HG03457 (cell line): ENCODE data around the gene JAML.
"Not testable (repeated sequence)": the region's sequence is repeated elsewhere in the genome, so short reads cannot be mapped to it uniquely, and the experiment has no call there.

Experiments
- ATAC-seq: cut with Tn5 transposase; IDR thresholded peaks from one replicate; pipeline ENCODE4 v1.9.1; 2021; ENCODE audit warnings: moderate number of reproducible peaks; ENCODE audit not compliant: unreplicated experiment

The JAML gene

GRCh38 chr11:118199135-118199534 is 25.7 kb downstream of the JAML start:
- no peak for ATAC-seq

GRCh38 chr11:118198370-118198769 is 26.4 kb downstream of the JAML start:
- no peak for ATAC-seq

GRCh38 chr11:118194835-118195627 is 29.8 kb downstream of the JAML start:
- ATAC-seq, result no peak

GRCh38 chr11:118193910-118194566 is 30.8 kb downstream of the JAML start:
- no peak for ATAC-seq

- ATAC-seq, result not testable (repeated sequence)
These were observed 32.0 kb downstream of the JAML start for GRCh38 chr11:118192817-118193216.

GRCh38 chr11:118190942-118191506 is 33.8 kb downstream of the JAML start:
- ATAC-seq, result not testable (repeated sequence)

DNA sequence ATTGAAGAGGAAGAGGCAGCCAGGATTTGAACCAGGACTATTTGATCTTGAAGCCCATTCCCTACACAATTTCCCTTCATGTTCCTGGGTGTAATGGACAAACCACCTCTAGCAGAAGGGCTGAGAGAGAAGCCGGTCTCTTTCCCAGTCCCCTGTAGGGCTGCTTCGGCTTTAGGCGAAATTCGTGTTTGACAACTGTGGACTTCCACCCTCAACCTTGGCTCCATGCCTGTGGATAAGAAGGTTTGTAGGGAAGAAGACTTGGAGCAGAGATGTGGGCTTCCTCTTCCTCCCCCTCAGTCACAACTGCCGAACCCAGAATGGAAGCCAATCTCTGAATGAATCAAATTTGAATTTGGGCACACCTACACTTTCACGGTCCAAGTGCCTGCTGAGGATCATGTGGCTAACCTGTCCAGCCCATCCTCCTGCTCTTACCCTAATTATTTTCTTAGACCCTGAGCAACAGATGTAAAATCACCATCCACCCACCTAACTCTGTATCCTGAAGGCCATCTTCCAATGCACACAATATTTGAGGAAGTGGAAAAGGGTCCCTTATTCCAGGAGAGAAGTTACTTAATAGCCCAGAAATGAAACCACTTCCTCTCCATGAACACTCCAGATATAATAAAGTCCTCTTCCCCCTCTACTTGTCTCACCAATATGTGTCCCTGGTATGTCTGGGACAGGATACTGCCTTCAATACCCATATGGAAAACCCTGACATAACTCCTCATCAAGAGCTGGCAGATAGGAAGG is 38.3 kb downstream of the JAML start:
- no peak for ATAC-seq

DNA sequence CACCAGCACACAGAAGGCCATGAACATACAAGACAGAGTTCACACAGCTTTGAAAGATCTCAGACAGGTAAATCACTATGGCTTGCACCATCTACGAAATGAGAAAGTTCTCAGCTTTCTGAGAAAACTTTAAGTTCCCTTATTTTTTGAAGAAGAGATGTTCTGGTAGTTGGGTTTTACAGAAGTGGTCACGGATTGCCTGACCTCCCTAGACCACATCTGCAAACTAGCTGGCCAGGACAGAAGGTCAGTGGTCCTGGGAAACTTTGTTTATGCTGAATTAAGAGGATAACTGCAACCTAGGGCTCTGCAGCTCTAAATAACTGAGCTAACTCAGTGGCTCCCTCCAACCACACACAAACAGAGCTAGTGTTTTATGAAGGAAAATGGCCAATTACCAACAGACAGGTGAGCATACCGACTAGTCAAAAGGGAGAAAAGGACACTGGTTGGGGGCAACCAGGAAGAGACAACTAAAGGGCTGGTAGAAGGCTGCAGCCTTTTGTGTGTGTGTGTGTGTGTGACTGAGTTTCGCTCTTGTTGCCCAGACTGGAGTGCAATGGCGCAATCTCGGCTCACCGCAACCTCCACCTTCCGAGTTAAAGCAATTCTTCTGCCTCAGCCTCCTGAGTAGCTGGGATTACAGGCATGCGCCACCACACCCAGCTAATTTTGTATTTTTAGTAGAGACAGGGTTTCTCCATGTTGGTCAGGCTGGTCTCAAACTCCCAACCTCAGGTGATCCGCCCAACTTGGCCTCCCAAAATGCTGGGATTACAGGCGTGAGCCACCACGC is 39.8 kb downstream of the JAML start:
- ATAC-seq, result no peak

DNA sequence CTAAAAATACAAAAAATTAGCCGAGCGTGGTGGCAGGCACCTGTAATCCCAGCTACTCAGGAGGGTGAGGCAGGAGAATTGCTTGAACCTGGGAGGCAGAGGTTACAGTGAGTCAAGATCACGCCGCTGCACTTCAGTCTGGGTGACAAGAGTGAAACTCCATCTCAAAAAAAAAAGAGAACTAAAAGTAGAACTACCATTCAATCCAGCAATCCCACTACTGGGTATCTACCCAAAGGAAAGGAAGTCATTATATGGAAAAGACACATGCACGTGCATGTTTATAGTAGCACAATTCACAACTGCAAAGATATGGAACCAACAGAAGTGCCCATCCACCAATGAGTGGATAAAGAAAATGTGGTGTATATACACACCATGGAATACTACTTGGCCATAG is 41.1 kb downstream of the JAML start:
- not testable (repeated sequence) for ATAC-seq

DNA sequence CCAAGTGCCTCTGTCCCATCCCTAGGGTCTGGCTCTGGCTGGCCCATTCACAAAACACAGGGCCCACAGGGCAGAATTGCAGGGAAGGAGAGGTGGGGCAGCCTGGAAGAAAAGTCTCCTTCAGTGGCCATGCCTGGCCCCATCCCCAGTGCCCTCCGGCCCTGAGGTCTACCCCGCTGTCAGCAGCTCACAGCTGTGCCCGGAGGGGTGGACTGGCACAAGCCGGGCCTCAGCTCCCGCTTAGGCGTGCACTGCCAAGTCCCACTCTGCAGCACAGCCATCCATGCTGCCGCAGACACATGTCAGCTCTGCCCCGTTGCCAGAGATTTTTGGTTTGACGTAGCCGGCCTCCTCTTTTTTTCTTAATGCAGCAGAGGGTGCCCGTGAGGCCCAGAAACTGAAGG is 44.5 kb downstream of the JAML start:
- ATAC-seq, result no peak

- ATAC-seq, result no peak
These were observed 48.1 kb downstream of the JAML start for GRCh38 chr11:118176778-118177134.

DNA sequence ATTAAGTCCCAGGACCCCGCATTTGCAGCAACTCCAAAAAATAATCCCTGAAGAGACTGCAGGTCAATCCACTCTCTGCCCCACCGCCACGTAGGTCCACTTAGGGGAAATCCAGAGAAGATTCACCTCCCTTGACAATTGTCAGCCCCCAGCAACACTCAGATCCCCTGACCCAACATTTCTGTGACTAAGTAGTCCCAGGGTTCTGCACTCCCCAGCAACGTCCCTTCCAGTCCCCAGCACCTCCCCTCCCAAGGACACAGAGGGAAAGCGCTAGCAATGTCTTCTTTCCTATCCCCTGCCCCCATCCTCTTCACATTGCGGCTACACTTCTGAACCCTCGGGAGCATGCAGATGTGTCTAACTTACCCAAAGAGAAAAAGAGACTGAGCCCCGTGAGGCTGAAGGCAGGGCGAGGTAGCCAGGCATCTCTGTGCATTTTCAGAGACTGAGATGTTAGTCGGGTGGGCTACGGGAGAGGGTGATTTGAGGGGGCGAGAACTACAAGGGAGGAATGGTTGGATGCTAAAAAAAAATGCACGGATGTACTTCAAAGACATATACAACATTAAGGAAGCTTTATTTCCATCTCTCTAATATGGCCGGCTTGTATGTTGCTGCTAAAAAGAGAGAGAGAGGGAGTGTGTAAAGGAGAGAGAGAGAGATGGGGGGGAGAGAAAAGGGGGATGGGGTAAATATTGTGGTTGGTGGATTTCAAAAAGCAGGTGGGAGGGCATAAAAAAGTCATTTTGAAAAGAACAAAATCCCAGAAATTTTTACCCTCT is 48.6 kb downstream of the JAML start, which contains the start of gene SCN2B:
TSS of gene SCN2B (minus strand) at position 647 of the 785 bp plus-strand sequence. CDS start at position 439, 208 bp downstream.
- no peak for ATAC-seq

GRCh38 chr11:118175031-118175992 is 49.5 kb downstream of the JAML start:
- ATAC-seq, result no peak

DNA sequence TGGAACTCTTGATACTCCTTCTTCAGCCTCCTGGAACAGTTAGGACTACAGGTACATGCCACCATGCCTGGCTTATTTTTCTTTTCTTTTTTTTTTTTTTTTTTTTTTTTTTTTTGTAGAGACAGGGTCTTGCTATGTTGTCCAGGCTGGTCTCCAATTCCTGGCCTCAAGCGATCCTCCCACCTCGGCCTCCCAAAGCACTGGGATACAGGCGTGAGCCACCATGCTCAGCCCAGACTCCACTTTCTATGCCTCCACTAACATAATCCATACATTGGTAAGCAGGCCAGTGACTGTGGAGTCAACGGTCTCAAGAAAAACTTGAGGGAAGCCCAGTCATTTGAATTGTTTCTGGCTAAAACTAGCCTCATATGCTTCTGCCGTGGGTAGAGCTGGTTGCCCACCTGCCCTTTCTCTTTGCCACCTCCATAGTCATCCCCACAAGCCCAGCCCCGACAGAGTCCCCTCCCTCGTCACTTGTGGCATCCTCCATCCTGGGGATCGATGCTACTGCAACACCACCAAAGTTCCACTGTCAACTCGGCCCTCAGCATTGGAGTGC is 50.7 kb downstream of the JAML start:
- no peak for ATAC-seq

DNA sequence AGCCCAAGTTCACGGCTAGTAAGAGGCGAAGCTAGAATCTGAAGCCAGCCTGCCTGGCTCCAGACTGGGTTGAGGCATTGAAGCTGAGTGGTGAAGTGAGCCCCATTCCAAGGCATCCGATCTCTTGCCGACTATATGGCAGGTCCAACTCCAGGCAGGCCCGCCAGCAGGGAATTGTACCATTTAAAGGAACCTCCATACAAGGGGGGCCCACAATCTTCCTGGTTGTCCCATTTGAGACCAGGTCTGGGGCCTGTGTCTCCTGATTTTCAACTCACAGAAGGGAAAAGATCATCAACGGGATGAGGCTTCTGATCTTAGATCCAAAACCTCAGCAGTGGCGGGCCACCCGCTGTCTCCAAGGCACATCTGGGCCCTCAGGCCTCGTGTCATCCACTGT is 52.5 kb downstream of the JAML start:
- no peak for ATAC-seq

DNA sequence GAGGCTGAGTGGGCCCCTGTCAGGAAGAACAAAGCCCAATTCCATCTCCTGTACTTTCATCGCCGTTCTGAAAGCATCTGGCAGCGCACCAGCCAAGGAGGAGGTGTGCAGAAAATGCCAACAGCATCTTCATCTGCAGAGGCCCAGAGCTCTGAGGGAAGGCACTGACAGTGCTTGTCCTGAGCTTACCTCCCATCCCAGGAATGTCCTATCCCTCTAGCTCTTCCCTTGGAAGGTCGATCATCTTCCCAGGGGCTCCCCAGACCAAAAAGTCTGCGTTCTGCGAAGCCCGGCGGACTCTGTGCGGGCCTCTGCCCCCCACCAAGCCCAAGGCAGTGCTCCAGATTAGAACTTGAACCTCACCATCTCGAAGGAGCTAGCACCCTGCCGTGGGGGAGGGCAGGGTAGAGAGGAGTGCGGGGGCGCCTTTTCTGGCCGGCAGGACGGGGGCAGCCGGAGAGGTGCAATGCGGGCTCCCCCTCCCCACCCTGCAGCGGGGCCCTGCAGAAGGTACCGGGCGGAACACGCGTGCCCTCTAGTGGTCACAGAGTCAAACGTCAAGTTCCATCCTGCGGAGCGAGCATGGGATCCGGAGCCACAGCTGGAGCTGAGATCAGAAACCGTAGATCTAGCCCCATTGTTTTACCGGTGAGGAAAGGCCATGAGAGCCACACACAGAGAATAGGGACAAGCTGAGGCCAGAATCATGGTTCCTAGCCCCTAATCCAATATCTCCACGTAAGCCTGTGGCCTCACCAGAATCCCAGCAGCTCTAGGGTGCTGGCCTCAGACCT is 53.3 kb downstream of the JAML start:
- ATAC-seq, result no peak

DNA sequence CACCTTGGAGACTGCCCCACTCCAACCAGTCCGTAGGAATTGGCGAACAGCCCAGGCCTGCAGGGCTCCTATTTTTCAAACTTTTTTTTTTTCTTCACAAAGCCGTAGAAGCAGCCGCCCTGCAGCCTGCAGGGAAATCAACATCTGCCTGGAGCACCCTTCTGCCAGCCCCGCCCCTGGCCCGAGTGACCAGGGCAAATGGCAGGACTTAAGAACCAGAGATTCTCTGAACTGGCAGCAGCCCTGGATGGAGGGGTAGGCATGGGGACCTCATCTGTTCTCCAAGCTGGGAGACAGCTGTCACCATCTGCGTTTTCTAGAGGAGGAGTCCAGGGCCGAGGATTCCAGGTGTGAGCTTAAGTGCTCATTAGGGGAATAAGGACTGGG is 53.9 kb downstream of the JAML start:
- ATAC-seq, result no peak

- no peak for ATAC-seq
These were observed 54.6 kb downstream of the JAML start for GRCh38 chr11:118170231-118170630.
